ENCODE data around the gene GLIS2.

Gene GLIS2

GRCh38 chr16:4372001-4372577 is 56.2 kb downstream of the GLIS2 start:
- peak overlapping the region; percentile 97 for H3K4me3 ChIP-seq (ENCODE audit: low read length)
- peaks cover 70% of the 10 kb centered on the region for H3K4me1 ChIP-seq (ENCODE audit: control insufficient read depth, insufficient read depth, low read length)
- no peaks in the 10 kb centered on the region for H3K9me3 ChIP-seq (replicated peaks; ENCODE audit: low read length)
- no peaks in the 10 kb centered on the region for H3K36me3 ChIP-seq (ENCODE audit: insufficient read depth, low read length)
- no peaks in the 10 kb centered on the region for H3K27me3 ChIP-seq (ENCODE audit: control insufficient read depth, insufficient read depth, low read length)
- H3K4me2 ChIP-seq (ENCODE audit: low read length), result peak overlapping the region; percentile 99
- H3K9ac ChIP-seq (ENCODE audit: low read depth, low read length), result peak overlapping the region; percentile 83

DNA sequence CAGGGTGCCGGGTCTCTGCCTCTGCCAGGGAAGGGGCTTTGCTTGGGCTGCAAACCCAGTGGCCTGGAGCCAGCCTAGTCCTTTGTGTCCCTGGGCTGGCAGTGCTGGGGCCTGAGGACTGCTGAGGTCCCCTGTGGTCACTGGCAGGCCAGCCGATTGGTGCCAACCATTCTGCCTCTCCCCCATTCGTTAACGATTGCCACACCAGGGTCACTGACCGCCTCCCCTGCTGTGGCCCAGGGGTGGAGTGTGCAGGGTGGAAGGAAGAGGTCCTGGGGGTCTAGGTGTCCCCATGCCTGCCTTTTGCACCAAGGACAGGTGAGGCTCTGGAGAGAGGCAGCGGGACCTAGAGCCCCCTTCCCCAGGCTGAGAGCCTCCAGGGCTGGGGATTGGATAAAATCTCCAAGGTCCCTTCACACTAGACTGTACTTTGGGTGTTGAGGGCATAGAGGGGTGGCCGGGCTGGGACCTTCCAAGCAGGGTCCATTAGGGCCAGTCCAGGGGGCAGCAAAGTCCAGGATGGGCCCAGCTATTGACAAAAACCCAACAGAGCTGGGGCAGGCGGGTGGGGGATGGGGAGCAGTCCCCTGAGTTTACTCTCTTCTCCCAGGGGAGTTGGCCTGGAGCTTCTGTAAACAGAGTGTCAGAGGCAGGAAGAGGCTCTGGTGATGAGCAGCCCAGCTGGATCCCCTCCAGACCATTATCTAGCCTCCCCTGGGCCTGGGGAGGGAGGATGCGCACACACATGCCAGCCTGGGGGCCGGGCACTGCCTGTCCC is 56.9 kb downstream of the GLIS2 start:
- Histone ChIP-seq H3K36me3 (ENCODE audit: insufficient read depth, low read length) (peaks cover 1% of the 10 kb centered on the region), H3K9ac (ENCODE audit: low read depth, low read length) (peak overlapping the region; percentile 83), H3K27me3 (ENCODE audit: control insufficient read depth, insufficient read depth, low read length) (no peaks in the 10 kb centered on the region), H3K9me3 (replicated peaks; ENCODE audit: low read length) (no peaks in the 10 kb centered on the region), H3K4me1 (ENCODE audit: control insufficient read depth, insufficient read depth, low read length) (peaks cover 76% of the 10 kb centered on the region), H3K4me3 (ENCODE audit: low read length) (peak overlapping the region; percentile 97), H3K4me2 (ENCODE audit: low read length) (peak overlapping the region; percentile 99)

GRCh38 chr16:4373356-4373908 is 57.6 kb downstream of the GLIS2 start:
- Histone ChIP-seq H3K36me3 (ENCODE audit: insufficient read depth, low read length) (peaks cover 4% of the 10 kb centered on the region), H3K4me3 (ENCODE audit: low read length) (peak overlapping the region; percentile 97), H3K4me2 (ENCODE audit: low read length) (peak overlapping the region; percentile 99), H3K4me1 (ENCODE audit: control insufficient read depth, insufficient read depth, low read length) (peaks cover 83% of the 10 kb centered on the region), H3K9ac (ENCODE audit: low read depth, low read length) (peak overlapping the region; percentile 83), H3K27me3 (ENCODE audit: control insufficient read depth, insufficient read depth, low read length) (no peaks in the 10 kb centered on the region), H3K9me3 (replicated peaks; ENCODE audit: low read length) (no peaks in the 10 kb centered on the region)

DNA sequence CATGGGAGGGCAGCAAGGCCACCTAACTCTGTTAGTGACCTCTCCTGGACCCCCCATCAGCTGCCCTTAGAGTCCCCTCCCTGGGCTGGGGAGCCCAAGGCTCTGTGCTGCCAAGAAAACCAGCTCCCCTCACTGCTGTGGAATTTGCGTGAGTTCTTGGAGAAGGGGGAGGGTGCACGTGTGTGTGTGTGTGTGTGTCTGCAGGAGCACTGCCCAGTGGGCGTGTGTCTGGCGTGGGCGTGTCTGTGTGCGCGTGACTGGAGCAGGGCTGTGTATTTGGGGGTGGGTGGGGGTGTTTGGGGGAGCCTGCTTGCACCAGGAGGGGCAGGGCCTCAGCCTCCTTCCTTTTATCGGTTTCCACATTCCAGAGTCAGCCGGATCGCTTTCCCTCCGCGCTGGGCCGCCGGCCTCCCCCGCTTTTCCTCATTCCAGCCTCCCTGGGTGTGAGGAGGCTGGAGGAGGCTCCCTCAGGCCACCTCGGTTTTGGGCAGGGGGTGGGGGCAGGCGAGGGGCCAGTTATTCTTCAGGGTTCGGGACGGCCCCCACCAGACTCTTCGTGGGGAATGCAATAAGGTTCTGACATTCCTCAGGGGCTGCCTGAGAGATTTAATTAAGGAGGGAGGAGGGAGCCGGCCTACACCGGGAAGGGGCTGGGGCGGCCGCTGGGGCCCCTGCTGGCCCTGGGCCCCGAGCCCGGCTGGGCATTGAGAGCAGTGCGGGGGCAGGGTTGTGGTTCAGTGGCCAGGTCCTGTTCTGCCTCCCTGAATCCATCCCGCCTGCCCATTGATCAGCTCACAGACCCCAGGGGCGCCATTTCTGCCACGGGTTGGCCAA is 58.3 kb downstream of the GLIS2 start:
- Histone ChIP-seq H3K4me1 (ENCODE audit: control insufficient read depth, insufficient read depth, low read length) (peaks cover 81% of the 10 kb centered on the region), H3K9me3 (replicated peaks; ENCODE audit: low read length) (no peaks in the 10 kb centered on the region), H3K27me3 (ENCODE audit: control insufficient read depth, insufficient read depth, low read length) (no peaks in the 10 kb centered on the region), H3K36me3 (ENCODE audit: insufficient read depth, low read length) (peaks cover 4% of the 10 kb centered on the region), H3K9ac (ENCODE audit: low read depth, low read length) (peak overlapping the region; percentile 83), H3K4me3 (ENCODE audit: low read length) (peak overlapping the region; percentile 97), H3K4me2 (ENCODE audit: low read length) (peak overlapping the region; percentile 99)

DNA sequence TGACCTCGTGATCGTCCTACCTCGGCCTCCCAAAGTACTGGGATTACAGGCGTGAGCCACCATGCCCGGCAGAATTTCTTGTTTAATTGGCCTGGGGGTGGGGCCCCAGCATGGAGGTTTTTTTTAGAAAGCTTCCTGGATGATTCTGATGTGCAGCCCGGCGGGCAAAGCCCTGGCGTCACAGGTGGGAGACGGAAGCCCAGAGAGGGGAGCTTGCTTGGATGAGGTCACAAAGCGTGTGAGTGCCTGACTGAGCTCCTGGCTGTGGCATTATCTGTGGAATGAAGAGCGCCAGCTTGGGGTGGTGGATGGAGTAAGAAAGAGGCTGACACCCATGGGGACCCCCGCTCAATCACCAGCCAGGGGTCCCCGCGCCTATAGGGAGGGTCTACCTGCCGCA is 59.9 kb downstream of the GLIS2 start:
- no peaks in the 10 kb centered on the region for H3K27me3 ChIP-seq (ENCODE audit: control insufficient read depth, insufficient read depth, low read length)
- H3K4me1 ChIP-seq (ENCODE audit: control insufficient read depth, insufficient read depth, low read length), result peaks cover 75% of the 10 kb centered on the region
- H3K9ac ChIP-seq (ENCODE audit: low read depth, low read length), result peak overlapping the region; percentile 67
- peak overlapping the region; percentile 49 for H3K4me3 ChIP-seq (ENCODE audit: low read length)
- peaks cover 4% of the 10 kb centered on the region for H3K36me3 ChIP-seq (ENCODE audit: insufficient read depth, low read length)
- H3K9me3 ChIP-seq (replicated peaks; ENCODE audit: low read length), result no peaks in the 10 kb centered on the region
- H3K4me2 ChIP-seq (ENCODE audit: low read length), result peak overlapping the region; percentile 82

GRCh38 chr16:4376126-4376892 is 60.4 kb downstream of the GLIS2 start:
- H3K4me1 ChIP-seq (ENCODE audit: control insufficient read depth, insufficient read depth, low read length), result peaks cover 75% of the 10 kb centered on the region
- H3K36me3 ChIP-seq (ENCODE audit: insufficient read depth, low read length), result peaks cover 9% of the 10 kb centered on the region
- H3K27me3 ChIP-seq (ENCODE audit: control insufficient read depth, insufficient read depth, low read length), result no peaks in the 10 kb centered on the region
- H3K9ac ChIP-seq (ENCODE audit: low read depth, low read length), result peak overlapping the region; percentile 67
- no peaks in the 10 kb centered on the region for H3K9me3 ChIP-seq (replicated peaks; ENCODE audit: low read length)
- peak overlapping the region; percentile 82 for H3K4me2 ChIP-seq (ENCODE audit: low read length)
- H3K4me3 ChIP-seq (ENCODE audit: low read length), result peak overlapping the region; percentile 56

GRCh38 chr16:4376893-4377572 is 61.2 kb downstream of the GLIS2 start:
- Histone ChIP-seq H3K36me3 (ENCODE audit: insufficient read depth, low read length) (peaks cover 17% of the 10 kb centered on the region), H3K4me2 (ENCODE audit: low read length) (peak overlapping the region; percentile 82), H3K4me3 (ENCODE audit: low read length) (peak overlapping the region; percentile 56), H3K27me3 (ENCODE audit: control insufficient read depth, insufficient read depth, low read length) (no peaks in the 10 kb centered on the region), H3K9me3 (replicated peaks; ENCODE audit: low read length) (no peaks in the 10 kb centered on the region), H3K4me1 (ENCODE audit: control insufficient read depth, insufficient read depth, low read length) (peaks cover 72% of the 10 kb centered on the region), H3K9ac (ENCODE audit: low read depth, low read length) (peak overlapping the region; percentile 67)

DNA sequence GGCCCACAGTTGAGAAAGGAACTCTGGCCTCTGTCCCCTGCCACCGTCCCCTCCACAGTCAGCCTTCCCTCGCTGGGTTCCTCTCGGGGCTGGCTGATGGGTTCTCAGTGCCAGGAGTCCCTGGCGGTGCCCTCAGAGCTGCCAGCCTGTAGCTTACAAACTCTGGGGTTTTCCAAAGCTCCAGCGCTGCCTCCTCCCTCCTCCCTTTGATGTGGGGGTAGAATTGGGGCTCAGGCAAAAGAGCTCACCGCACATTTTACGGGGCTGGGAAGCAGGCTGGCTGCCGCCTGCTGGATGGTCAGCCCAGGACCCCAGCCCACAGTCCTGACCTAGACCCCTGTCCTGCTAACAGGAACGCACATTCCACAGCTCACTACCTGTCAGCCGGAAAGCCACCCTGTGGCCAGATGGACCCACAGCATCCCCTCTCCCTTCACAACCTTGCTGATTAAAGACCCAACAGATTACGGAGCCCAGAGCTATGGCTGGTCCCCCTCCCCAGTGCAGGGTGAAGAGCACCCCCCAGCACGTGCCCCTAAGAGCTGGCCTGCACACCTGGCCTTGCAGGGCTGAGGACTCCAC is 61.8 kb downstream of the GLIS2 start:
- H3K4me1 ChIP-seq (ENCODE audit: control insufficient read depth, insufficient read depth, low read length), result peaks cover 71% of the 10 kb centered on the region
- no peaks in the 10 kb centered on the region for H3K9me3 ChIP-seq (replicated peaks; ENCODE audit: low read length)
- H3K9ac ChIP-seq (ENCODE audit: low read depth, low read length), result no peak overlapping the region
- no peaks in the 10 kb centered on the region for H3K27me3 ChIP-seq (ENCODE audit: control insufficient read depth, insufficient read depth, low read length)
- no peak overlapping the region for H3K4me3 ChIP-seq (ENCODE audit: low read length)
- peak overlapping the region; percentile 44 for H3K4me2 ChIP-seq (ENCODE audit: low read length)
- peaks cover 23% of the 10 kb centered on the region for H3K36me3 ChIP-seq (ENCODE audit: insufficient read depth, low read length)

DNA sequence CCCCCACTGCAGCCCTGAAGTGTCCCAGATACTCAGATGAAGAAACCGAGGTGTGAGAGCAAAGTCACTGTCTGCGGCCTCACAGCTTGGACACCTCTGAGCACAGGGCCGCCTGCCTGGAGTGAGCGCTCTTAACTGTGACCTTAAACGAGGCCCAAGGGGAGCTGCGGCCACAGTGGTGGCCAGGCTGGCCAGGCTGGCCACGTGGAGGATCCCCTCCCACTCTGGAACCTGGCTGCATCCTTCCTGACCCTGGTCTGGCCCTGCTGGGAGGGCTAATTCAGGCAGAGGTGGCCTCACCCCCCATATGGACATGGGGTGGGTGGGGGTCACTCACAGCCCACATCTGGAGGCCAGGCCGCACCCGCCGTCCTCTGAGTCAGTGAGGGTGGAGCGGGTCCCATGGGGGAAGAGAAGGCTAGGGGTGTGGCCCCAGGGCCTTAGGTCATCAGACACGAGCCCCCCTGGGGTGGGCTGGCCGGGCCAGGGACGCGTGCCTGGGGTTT is 62.3 kb downstream of the GLIS2 start:
- Histone ChIP-seq H3K36me3 (ENCODE audit: insufficient read depth, low read length) (peaks cover 28% of the 10 kb centered on the region), H3K27me3 (ENCODE audit: control insufficient read depth, insufficient read depth, low read length) (no peaks in the 10 kb centered on the region), H3K9ac (ENCODE audit: low read depth, low read length) (no peak overlapping the region), H3K4me2 (ENCODE audit: low read length) (peak overlapping the region; percentile 44), H3K4me3 (ENCODE audit: low read length) (no peak overlapping the region), H3K9me3 (replicated peaks; ENCODE audit: low read length) (no peaks in the 10 kb centered on the region), H3K4me1 (ENCODE audit: control insufficient read depth, insufficient read depth, low read length) (peaks cover 66% of the 10 kb centered on the region)

Measured in skeletal muscle satellite cell (primary cell).